GM18870 (cell line): ENCODE results near the gene PAQR5.
"Not testable (repeated sequence)": the region's sequence is repeated elsewhere in the genome, so short reads cannot be mapped to it uniquely, and the experiment has no call there.

Experiments used
- ATAC-seq: cut with Tn5 transposase; IDR thresholded peaks from one replicate; pipeline ENCODE4 v1.9.1; 2021; ENCODE audit warnings: moderate library complexity; ENCODE audit not compliant: unreplicated experiment

The PAQR5 gene

GRCh38 chr15:69292826-69293420 lies 5.8 kb upstream of the PAQR5 start:
- no peak for ATAC-seq

GRCh38 chr15:69293741-69294615 lies 4.7 kb upstream of the PAQR5 start:
- no peak for ATAC-seq

- ATAC-seq: no peak
Measured at GRCh38 chr15:69296606-69297005, 2.1 kb upstream of the PAQR5 start.

- no peak for ATAC-seq
Measured at GRCh38 chr15:69297642-69298353, 914 bp upstream of the PAQR5 start.

- ATAC-seq: no peak
Measured at GRCh38 chr15:69298354-69298696, 387 bp upstream of the PAQR5 start.

- no peak for ATAC-seq
Measured at GRCh38 chr15:69299451-69299886, 757 bp downstream of the PAQR5 start.

GRCh38 chr15:69299943-69300588 lies 1.4 kb downstream of the PAQR5 start:
- ATAC-seq: no peak

- ATAC-seq: not testable (repeated sequence)
Measured at GRCh38 chr15:69301101-69301500, 2.4 kb downstream of the PAQR5 start.

GRCh38 chr15:69302087-69302486 lies 3.4 kb downstream of the PAQR5 start:
- ATAC-seq: not testable (repeated sequence)

- no peak for ATAC-seq
Measured at GRCh38 chr15:69302929-69303328, 4.2 kb downstream of the PAQR5 start.

GRCh38 chr15:69303337-69304181 lies 4.8 kb downstream of the PAQR5 start:
- no peak for ATAC-seq

GRCh38 chr15:69304182-69304545 lies 5.5 kb downstream of the PAQR5 start:
- ATAC-seq: no peak

- ATAC-seq: no peak
Measured at GRCh38 chr15:69305204-69305931, 6.7 kb downstream of the PAQR5 start.

GRCh38 chr15:69305933-69306568 lies 7.3 kb downstream of the PAQR5 start:
- no peak for ATAC-seq

GRCh38 chr15:69307939-69308338 lies 9.2 kb downstream of the PAQR5 start:
- no peak for ATAC-seq

GRCh38 chr15:69308949-69309348 lies 10.2 kb downstream of the PAQR5 start:
- no peak for ATAC-seq

- no peak for ATAC-seq
Measured at GRCh38 chr15:69311319-69311721, 12.6 kb downstream of the PAQR5 start.

- ATAC-seq: no peak
Measured at GRCh38 chr15:69313432-69314000, 14.8 kb downstream of the PAQR5 start.

GRCh38 chr15:69314131-69314530 lies 15.4 kb downstream of the PAQR5 start:
- no peak for ATAC-seq
